HEK293T (cell line): ENCODE measurements around the gene SELENOM.

ENCODE experiments used
- BHLHE40 ChIP-seq: fragments of 450-650 bp; IDR thresholded peaks from 2 replicates; pipeline ENCODE4 v1.6.1; 2016; ENCODE audit warnings: mild to moderate bottlenecking, moderate library complexity, borderline replicate concordance
- ELF4 ChIP-seq: fragments of 450-650 bp; IDR thresholded peaks from 2 replicates; pipeline ENCODE4 v1.6.1; 2017; ENCODE audit warnings: antibody characterized with exemption
- FOXK2 ChIP-seq: fragments of 450-650 bp; IDR thresholded peaks from 2 replicates; pipeline ENCODE4 v1.6.1; 2016; ENCODE audit warnings: mild to moderate bottlenecking
- FOXM1 ChIP-seq: fragments of 450-650 bp; IDR thresholded peaks from 2 replicates; pipeline ENCODE4 v1.6.1; 2017; ENCODE audit warnings: mild to moderate bottlenecking, borderline replicate concordance
- LEF1 ChIP-seq: fragments of 450-650 bp; IDR thresholded peaks from 2 replicates; pipeline ENCODE4 v1.6.1; 2017; ENCODE audit warnings: mild to moderate bottlenecking, borderline replicate concordance
- NFRKB ChIP-seq: fragments of 450-650 bp; IDR thresholded peaks from 2 replicates; pipeline ENCODE4 v1.6.1; 2016; ENCODE audit warnings: mild to moderate bottlenecking, moderate library complexity
- SUZ12 ChIP-seq: fragments of 450-650 bp; IDR thresholded peaks from 2 replicates; pipeline ENCODE4 v1.6.1; 2016; ENCODE audit warnings: mild to moderate bottlenecking

DNA sequence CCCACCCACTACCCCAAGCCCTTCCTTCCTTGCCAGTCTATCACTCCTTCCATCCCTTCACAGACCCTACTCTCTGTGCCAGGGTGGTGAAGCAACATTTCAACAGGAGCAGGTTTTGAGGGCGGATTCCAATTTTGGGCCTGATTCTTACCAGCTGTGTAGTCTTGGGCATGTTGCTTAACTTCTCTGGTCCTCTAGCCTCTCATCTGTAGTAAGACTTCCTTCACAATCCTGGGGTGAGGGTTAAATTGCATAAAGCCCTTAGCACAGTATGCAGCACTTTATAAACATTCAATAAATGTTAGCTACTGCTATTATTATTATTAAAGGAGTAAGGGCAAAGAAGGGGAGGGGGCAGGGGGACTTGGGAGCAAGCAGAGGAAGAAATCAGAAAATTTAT, 47.6 kb upstream of the SELENOM start:
- TF ChIP-seq LEF1 (no peak), FOXK2 (no peak), FOXM1 (no peak), SUZ12 (no peak), ELF4 (no peak), NFRKB (no peak), BHLHE40 (no peak)
